Uterus (tissue), 2 donors: ENCODE measurements around the gene EFNA3.

Experiments
- POLR2A ChIP-seq, 2 donors: fragments of 450-650 bp; IDR thresholded peaks; one replicate each; pipeline ENCODE4 v1.6.1; 2016; ENCODE audit warnings: antibody characterized with exemption in 2 of 2, mild to moderate bottlenecking in 1 of 2, moderate library complexity in 1 of 2
- TF ChIP-seq, protein P1 (sequence below), 4 experiments: fragments of 200-600 bp in 2 of 4; fragments of 450-650 bp in 2 of 4; sonication (generic) in 2 of 4; IDR thresholded peaks; one replicate each; pipeline ENCODE4 v1.5.1; 2016 to 2019; ENCODE audit warnings: antibody characterized with exemption in 4 of 4, mild to moderate bottlenecking in 2 of 4, moderate library complexity in 1 of 4

DNA sequence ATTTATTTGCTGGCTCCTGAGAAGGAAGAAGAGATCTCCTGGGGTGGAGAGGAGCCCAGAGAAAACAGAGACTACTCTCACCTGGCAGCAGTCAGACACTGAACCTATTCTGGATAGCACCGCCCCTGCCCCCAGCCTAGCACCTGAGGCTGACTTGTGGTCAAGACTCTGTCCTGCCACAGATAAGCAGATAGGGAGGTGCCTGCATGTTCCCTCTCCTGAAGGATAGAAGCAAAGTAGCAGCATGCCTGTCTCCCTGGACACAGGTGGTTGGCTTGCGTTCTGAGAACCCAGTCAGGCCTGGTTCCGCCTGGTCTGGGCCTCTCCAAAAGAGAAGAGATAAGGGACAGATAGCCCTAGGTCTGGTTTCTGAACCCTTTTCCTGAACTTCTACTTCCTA is 1.3 kb upstream of the EFNA3 start:
- no peak for TF ChIP-seq POLR2A (IDR thresholded peaks at IDR 0.05)
- TF ChIP-seq, protein P1, sequence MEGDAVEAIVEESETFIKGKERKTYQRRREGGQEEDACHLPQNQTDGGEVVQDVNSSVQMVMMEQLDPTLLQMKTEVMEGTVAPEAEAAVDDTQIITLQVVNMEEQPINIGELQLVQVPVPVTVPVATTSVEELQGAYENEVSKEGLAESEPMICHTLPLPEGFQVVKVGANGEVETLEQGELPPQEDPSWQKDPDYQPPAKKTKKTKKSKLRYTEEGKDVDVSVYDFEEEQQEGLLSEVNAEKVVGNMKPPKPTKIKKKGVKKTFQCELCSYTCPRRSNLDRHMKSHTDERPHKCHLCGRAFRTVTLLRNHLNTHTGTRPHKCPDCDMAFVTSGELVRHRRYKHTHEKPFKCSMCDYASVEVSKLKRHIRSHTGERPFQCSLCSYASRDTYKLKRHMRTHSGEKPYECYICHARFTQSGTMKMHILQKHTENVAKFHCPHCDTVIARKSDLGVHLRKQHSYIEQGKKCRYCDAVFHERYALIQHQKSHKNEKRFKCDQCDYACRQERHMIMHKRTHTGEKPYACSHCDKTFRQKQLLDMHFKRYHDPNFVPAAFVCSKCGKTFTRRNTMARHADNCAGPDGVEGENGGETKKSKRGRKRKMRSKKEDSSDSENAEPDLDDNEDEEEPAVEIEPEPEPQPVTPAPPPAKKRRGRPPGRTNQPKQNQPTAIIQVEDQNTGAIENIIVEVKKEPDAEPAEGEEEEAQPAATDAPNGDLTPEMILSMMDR (IDR thresholded peaks at IDR 0.05) = no peak
